Occipital lobe (tissue), 3 donors: ENCODE results near the gene ATP8B4. TPM values are rescaled to one million over a fixed set of nuclear protein-coding genes. Genes with fewer than 3 reads are reported as not detected.

Experiments
- DNase-seq: peaks from one replicate; lab custom pipeline; 2025; lab: John Stamatoyannopoulos, UW
- small RNA-seq: library from RNA; depleted of rRNA; stranded (forward); fragments of <200 nt; gene quantifications from one replicate; pipeline ENCODE3, GENCODE V24; 2014
- total RNA-seq: library from RNA; depleted of rRNA; stranded (reverse); fragments of >200 nt; gene quantifications from one replicate; pipeline ENCODE4 v1.2.3, GENCODE V29; 2014

ATP8B4 gene
- total RNA-seq, 1 donor from 2014 or later: 6.6 TPM

DNA sequence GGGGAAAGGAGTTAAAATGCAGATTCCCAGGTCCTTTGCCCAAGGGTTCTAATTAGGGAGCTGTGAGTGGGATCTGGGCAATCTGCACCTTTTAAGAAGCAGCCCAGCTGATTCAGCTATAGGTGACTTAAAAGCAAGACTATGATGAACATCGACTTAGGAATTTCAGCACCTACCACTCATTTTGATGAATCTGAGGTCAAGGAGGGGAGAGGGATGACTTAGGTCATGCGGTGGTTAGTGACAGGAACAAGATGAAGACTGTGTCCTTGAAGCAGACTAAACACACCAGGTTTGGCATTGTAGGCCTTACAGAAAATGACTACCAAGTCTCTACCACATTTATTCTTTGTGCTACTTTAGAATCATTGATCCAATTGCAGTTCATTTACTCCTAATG, 301.9 kb downstream of the ATP8B4 start:
- DNase-seq: no peak

DNA sequence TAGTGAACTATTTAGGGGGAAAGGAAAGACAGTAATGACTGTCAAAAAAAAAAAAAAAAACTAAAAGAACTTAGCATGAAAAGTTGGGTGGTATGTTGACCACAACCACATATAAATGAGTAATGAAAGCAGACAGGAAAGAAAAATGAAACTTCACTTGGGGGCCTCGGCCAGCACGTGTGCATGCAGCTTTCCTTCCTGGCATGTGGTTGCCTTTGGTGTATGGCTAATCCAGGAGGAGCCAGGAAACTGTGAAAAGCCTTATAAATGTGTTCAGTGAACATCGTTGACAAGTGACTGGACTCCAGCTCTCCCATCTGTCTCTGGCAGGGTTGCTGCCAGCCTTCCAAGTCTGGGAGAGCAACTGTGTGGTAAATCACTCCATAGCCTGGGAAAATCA, 303.1 kb downstream of the ATP8B4 start:
- peak; percentile 4 for DNase-seq

DNA sequence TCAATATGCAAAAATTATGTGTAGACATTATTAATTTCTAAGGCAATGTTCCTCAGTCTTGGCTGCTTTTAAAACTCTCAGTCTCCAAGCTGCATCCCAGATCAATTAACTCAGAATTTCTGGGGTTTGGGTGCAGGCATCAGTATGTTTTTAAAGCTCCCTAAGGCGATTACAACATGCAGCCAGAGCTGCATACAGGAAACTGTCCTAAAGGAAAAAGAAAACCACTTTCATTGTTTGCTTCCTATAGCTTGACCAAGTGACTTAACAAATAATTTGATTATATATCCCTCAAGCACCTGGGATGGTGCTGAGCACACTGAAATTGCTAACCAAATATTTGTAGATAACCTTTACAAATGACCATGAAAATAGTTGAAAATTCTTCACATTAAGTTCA, 303.5 kb downstream of the ATP8B4 start:
- DNase-seq: no peak

DNA sequence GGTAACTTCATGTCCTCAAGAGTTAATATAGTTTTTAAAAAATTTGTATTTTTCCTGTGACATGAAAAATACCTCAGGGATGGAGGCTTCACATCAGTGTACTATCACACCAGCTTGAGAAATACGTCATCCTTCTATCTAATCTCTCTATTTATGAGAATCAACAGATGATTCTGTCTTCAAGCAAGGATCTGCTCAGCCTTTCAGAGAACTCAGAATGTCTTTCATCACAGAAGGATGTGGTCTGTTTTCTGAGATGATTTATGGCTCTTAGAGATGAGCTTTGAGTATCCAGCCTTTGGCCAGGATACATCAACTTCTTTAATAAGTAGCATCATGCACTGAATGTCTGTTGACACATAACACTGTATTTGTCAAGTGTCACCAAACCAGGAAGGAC, 304.3 kb downstream of the ATP8B4 start:
- DNase-seq: no peak

DNA sequence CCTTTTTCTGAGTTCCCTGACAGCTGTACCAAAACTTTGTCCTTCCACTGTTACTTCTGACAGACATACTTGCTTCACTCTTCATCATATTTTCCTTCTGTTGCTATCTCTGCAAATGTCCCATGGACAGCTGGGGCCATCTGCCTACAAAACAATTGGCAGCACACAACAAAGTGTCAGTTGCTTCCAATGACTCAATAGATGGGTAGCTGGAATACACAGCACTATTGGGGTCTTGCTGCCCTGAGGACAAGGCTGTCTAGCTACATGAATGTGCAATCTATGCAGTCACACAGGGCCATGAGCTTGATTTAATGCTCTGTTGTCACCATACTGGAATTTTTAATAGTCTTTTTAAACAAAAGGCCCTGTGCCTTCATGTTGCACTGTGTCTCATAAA, 305.4 kb downstream of the ATP8B4 start:
- no peak for DNase-seq

DNA sequence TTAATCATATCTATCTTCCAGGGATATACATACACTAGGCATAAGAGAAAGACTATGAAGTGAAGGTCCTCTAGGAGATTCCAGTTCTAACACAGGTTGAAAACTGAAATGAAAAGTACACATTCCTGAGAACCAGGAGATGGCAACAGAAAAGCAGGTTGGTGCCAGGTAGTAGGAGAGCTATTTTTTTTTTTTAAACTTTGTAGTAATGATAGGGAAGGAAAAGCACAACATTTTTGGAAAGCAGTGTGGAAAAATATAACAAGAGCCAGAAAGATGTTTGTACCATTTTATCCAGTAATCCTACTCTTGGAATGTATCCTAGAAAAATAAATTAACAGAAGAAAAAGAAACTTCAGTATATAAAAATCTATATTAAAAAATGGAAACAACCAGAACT, 308.3 kb downstream of the ATP8B4 start:
- no peak for DNase-seq

DNA sequence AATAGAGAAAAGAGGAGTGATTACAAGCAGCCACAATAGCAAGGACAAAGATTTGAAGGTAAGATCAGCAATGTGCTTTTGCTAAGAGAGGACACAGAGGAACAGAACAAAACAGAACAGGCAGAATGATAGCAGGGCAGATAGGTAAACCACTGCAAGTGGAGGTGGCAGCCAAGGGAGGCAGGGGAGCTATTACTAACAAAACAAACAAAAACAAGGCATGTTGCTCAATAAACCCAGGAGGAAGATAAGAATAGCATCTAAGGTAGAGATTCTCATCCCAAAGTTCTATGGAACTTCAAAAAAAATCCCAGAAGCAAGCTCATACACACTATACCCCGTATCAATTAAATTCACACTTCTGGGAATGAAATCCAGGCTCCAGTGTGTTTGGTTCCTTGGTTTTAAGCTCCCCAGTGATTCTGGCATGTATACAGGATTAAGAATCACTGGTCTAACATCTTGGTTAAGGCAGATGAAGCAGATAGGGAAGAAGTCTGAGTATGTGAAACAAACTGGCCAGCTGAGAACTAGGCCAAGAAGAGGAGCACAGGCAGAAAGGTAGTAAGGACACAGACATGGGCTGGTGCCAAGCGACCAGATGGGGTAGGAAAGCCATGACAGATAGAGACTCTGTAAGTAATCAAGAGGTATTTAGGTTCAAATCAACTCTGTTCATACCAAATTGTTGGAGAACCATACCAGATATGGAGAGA, 309.0 kb downstream of the ATP8B4 start:
- DNase-seq: no peak

DNA sequence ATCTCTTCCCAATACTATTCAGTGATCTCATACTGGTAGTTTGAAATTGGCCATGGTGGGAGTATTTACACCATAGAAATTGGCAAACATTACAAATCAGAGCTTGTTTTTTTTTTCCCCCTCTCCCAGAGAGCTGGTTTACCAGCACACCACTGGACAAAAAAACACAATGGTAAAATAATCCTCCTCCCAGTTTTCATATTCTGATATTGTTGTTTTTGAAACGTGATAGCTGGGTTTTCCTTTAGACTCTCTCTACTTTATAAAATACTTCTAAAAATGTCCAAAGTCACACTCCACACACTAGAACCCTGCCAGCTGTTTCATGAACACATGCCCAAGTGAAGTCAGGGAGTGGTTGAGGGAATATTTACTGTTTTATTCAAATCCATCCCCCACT, 310.7 kb downstream of the ATP8B4 start:
- DNase-seq: no peak

Small RNAs within 50 kb of the gene (small RNA-seq; reads per million reads assigned to genes)
- 0.09 reads per million for gene RNA5SP394

Other genes starting within 250 kb of the ATP8B4 start
- gene SLC27A2, start 63.0 kb upstream of the ATP8B4 start, total RNA-seq: 1.4 TPM
- not detected for gene HDC, start 146.5 kb upstream of the ATP8B4 start, total RNA-seq
- 58.2 TPM for gene GABPB1, start 236.0 kb upstream of the ATP8B4 start, total RNA-seq